OCI-LY3 (cell line): ENCODE data around the gene SPATA6L.

ENCODE experiments used
- H2AFZ ChIP-seq: fragments of 200-600, 300-600 bp; shearing (Covaris generic); 2 replicates; pipeline ENCODE4 v1.6.0; 2014; ENCODE audit warnings: antibody characterized with exemption, low read depth, low read length
- H3K27ac ChIP-seq: fragments of 200-600, 300-600 bp; sonication (generic); 2 replicates; pipeline ENCODE4 v1.5.1; 2014; ENCODE audit warnings: mild to moderate bottlenecking, low read length, moderate library complexity, mixed read lengths
- H3K27me3 ChIP-seq: fragments of 200-600, 300-600 bp; sonication (generic); 2 replicates; pipeline ENCODE4 v1.6.1; 2014; ENCODE audit warnings: low read depth, low read length, mixed read lengths
- H3K36me3 ChIP-seq: fragments of 200-600, 300-600 bp; sonication (generic); replicated peaks from 2 replicates; pipeline ENCODE3; 2014; ENCODE audit warnings: low read depth, low read length, mixed read lengths
- H3K4me1 ChIP-seq: fragments of 300-600, 200-600 bp; sonication (generic); 2 replicates; pipeline ENCODE4 v1.6.1; 2014; ENCODE audit warnings: low read length, mixed read lengths
- H3K4me2 ChIP-seq: fragments of 200-600, 300-600 bp; sonication (generic); 2 replicates; pipeline ENCODE4 v1.6.1; 2014; ENCODE audit warnings: low read length, mixed read lengths
- H3K4me3 ChIP-seq: fragments of 300-600, 200-600 bp; sonication (generic); 2 replicates; pipeline ENCODE4 v1.5.1; 2014; ENCODE audit warnings: antibody characterized with exemption, mild to moderate bottlenecking, low read length, moderate library complexity
- H3K79me2 ChIP-seq: fragments of 300-600, 200-600 bp; shearing (Covaris generic); 2 replicates; pipeline ENCODE4 v1.6.1; 2014; ENCODE audit warnings: mild to moderate bottlenecking, low read length, mixed read lengths
- H3K9ac ChIP-seq: fragments of 300-600, 200-600 bp; shearing (Covaris generic); 2 replicates; pipeline ENCODE4 v1.6.0; 2014; ENCODE audit warnings: mild to moderate bottlenecking, low read length, moderate library complexity
- H3K9me3 ChIP-seq: fragments of 200-600, 300-600 bp; shearing (Covaris generic); 2 replicates; pipeline ENCODE4 v1.6.1; 2014; ENCODE audit warnings: low read length, mixed read lengths; ENCODE audit not compliant: insufficient read depth
- H4K20me1 ChIP-seq: fragments of 200-600, 300-600 bp; sonication (generic); 2 replicates; pipeline ENCODE4 v1.6.1; 2016; ENCODE audit warnings: low read length, mixed read lengths; ENCODE audit not compliant: insufficient read depth
- CTCF ChIP-seq: fragments of 200-600, 300-600 bp; sonication (generic); IDR thresholded peaks from 2 replicates; pipeline ENCODE4 v1.5.1; 2014; ENCODE audit warnings: antibody characterized with exemption, low read length, low read depth
- EZH2phosphoT487 ChIP-seq: fragments of 200-600 bp; shearing (Covaris generic); IDR thresholded peaks from 2 replicates; pipeline ENCODE4 v1.6.1; 2018; ENCODE audit warnings: antibody characterized with exemption, mixed run types, low read depth

Gene SPATA6L

GRCh38 chr9:4706971-4707622, 40.8 kb upstream of the SPATA6L start:
- H3K79me2 ChIP-seq = no peaks in the 10 kb centered on the region
- peaks cover 25% of the 10 kb centered on the region for H3K36me3 ChIP-seq
- TF ChIP-seq EZH2phosphoT487 (no peak), CTCF (no peak)
- no peak overlapping the region for H3K9ac ChIP-seq
- H3K4me2 ChIP-seq = no peak overlapping the region
- no peak overlapping the region for H3K4me3 ChIP-seq
- H3K27me3 ChIP-seq = no peaks in the 10 kb centered on the region
- H2AFZ ChIP-seq = no peak overlapping the region
- H3K27ac ChIP-seq = no peak overlapping the region
- H3K4me1 ChIP-seq = no peaks in the 10 kb centered on the region
- no peaks in the 10 kb centered on the region for H3K9me3 ChIP-seq
- no peaks in the 10 kb centered on the region for H4K20me1 ChIP-seq

GRCh38 chr9:4706021-4706420, 39.7 kb upstream of the SPATA6L start:
- Histone ChIP-seq H3K36me3 (peaks cover 25% of the 10 kb centered on the region), H3K27ac (no peak overlapping the region), H3K9ac (no peak overlapping the region), H4K20me1 (no peaks in the 10 kb centered on the region), H3K4me2 (no peak overlapping the region), H3K9me3 (no peaks in the 10 kb centered on the region), H3K79me2 (no peaks in the 10 kb centered on the region), H3K4me1 (no peaks in the 10 kb centered on the region), H2AFZ (no peak overlapping the region), H3K27me3 (no peaks in the 10 kb centered on the region), H3K4me3 (no peak overlapping the region)
- TF ChIP-seq EZH2phosphoT487 = no peak
- TF ChIP-seq CTCF = no peak

- no peaks in the 10 kb centered on the region for H3K79me2 ChIP-seq
- no peak overlapping the region for H2AFZ ChIP-seq
- no peaks in the 10 kb centered on the region for H3K9me3 ChIP-seq
- H3K4me2 ChIP-seq = no peak overlapping the region
- H4K20me1 ChIP-seq = no peaks in the 10 kb centered on the region
- H3K27ac ChIP-seq = no peak overlapping the region
- no peak overlapping the region for H3K4me3 ChIP-seq
- H3K4me1 ChIP-seq = no peaks in the 10 kb centered on the region
- H3K27me3 ChIP-seq = no peaks in the 10 kb centered on the region
- peaks cover 25% of the 10 kb centered on the region for H3K36me3 ChIP-seq
- no peak for TF ChIP-seq CTCF
- TF ChIP-seq EZH2phosphoT487 = no peak
- no peak overlapping the region for H3K9ac ChIP-seq
Observed at GRCh38 chr9:4704129-4704528, 37.8 kb upstream of the SPATA6L start.

- Histone ChIP-seq H3K27ac (no peak overlapping the region), H4K20me1 (no peaks in the 10 kb centered on the region), H3K9me3 (no peaks in the 10 kb centered on the region), H3K4me1 (no peaks in the 10 kb centered on the region), H3K4me2 (no peak overlapping the region), H3K4me3 (no peak overlapping the region), H3K9ac (no peak overlapping the region), H3K79me2 (no peaks in the 10 kb centered on the region), H3K36me3 (peaks cover 27% of the 10 kb centered on the region), H3K27me3 (no peaks in the 10 kb centered on the region), H2AFZ (no peak overlapping the region)
- TF ChIP-seq EZH2phosphoT487 (no peak), CTCF (no peak)
Observed at GRCh38 chr9:4701526-4701925, 35.2 kb upstream of the SPATA6L start.
